NB4 (cell line): ENCODE results near the gene SLC46A2.
A peak's percentile ranks its signal among the peaks of the same experiment; 100 is the strongest.

ENCODE experiments used
- DNase-seq: peaks from one replicate; pipeline ENCODE4 v3.0.0; 2010; ENCODE audit warnings: low read depth
- H3K4me3 ChIP-seq: one replicate; pipeline ENCODE4 v1.5.1; 2011; ENCODE audit warnings: mild to moderate bottlenecking, low read depth, low read length, moderate library complexity
- MYC ChIP-seq: IDR thresholded peaks from 2 replicates; pipeline ENCODE4 v1.6.1; 2011; ENCODE audit warnings: low read depth, low read length
- POLR2A ChIP-seq: IDR thresholded peaks from 2 replicates; pipeline ENCODE4 v1.6.1; 2011; ENCODE audit warnings: mild to moderate bottlenecking; ENCODE audit not compliant: insufficient read length; ENCODE audit errors: extremely low read depth
- TF ChIP-seq, protein P1 (sequence below): IDR thresholded peaks from one replicate; pipeline ENCODE4 v1.5.1; 2012; ENCODE audit warnings: low read depth, low read length
- TF ChIP-seq, protein P2 (sequence below): IDR thresholded peaks from 2 replicates; pipeline ENCODE4 v1.6.1; 2011; ENCODE audit warnings: low read depth, low read length

SLC46A2 gene

DNA sequence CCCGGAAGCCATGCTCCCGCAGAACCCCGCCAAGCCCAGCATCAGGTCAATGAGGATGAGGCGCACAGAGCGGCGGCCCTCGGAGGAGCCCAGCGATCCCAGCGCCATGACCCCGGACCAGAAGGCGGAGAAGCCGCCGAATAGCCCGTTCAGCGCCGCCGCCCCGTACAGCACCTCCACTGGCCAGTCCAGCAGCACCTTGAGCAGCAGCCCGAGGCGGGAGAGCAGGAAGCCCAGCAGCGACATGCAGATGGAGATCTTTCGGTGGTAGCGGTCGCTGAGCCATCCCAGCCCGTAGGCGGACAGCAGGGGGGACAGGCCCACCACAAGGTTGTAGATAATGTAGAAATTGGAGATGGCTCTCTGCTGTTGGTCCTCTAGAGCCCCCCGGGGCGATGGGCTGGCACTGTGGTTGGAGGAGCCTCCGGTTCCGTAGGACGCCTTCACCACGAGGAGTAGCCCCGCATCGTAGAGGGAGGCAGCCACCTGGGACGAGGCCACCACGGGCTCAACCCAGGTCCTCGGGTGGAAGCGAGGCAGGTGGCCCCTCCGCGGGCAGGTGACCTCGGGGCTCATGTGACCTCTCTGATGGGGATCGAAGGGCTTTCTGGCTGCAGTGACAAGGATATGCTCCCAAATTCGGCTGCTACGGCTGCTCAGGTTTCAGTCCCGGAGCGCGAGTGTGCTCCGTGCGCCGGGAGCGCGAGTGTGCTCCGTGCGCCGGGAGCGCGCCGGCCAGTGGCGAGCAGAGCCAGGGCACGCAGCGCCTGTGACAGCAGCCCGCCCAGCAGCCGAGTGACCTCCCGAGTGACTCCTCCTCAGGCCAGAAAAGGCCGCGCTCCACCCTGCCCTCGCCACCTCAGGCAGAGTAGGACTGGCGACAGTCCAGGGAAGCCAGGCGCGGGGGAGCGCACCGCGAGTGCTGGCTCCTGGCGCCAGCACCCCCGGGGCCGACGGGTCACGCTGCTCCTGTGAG lies at the start of gene SLC46A2:
Gene SLC46A2 (minus strand): TSS at position 771 of the 976 bp plus-strand sequence. CDS start 195 bp downstream, at position 576.
- H3K4me3 ChIP-seq: no peak within 1 kb of the TSS
- DNase-seq: no peak
- TF ChIP-seq POLR2A: no peak
- TF ChIP-seq, protein P1, sequence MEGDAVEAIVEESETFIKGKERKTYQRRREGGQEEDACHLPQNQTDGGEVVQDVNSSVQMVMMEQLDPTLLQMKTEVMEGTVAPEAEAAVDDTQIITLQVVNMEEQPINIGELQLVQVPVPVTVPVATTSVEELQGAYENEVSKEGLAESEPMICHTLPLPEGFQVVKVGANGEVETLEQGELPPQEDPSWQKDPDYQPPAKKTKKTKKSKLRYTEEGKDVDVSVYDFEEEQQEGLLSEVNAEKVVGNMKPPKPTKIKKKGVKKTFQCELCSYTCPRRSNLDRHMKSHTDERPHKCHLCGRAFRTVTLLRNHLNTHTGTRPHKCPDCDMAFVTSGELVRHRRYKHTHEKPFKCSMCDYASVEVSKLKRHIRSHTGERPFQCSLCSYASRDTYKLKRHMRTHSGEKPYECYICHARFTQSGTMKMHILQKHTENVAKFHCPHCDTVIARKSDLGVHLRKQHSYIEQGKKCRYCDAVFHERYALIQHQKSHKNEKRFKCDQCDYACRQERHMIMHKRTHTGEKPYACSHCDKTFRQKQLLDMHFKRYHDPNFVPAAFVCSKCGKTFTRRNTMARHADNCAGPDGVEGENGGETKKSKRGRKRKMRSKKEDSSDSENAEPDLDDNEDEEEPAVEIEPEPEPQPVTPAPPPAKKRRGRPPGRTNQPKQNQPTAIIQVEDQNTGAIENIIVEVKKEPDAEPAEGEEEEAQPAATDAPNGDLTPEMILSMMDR: no peak
- TF ChIP-seq MYC: no peak
- TF ChIP-seq, protein P2, sequence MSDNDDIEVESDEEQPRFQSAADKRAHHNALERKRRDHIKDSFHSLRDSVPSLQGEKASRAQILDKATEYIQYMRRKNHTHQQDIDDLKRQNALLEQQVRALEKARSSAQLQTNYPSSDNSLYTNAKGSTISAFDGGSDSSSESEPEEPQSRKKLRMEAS: no peak

DNA sequence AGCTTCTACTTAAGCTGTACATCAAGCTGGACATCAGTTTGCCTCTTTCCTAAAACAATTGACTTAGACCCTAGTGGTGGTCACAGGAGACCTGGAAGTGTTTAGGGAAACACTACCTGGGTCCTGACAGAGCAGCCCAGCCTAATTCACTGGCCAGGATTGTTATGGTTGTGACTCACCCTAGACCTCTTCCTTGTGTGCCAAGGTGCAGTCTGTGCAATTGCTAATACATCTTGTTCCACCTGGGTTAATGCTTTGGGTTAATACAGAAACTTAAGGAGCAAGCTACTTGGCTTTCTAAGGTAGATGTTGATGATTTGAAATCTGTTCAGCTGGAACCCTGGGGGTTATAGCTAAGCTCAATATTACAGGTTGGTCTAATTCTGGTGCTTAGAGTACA lies 48.7 kb upstream of the SLC46A2 start:
- TF ChIP-seq, protein P2: no peak
- TF ChIP-seq MYC (no peak), POLR2A (no peak)
- TF ChIP-seq, protein P1: no peak
- no peak overlapping the region for H3K4me3 ChIP-seq
- DNase-seq: no peak

DNA sequence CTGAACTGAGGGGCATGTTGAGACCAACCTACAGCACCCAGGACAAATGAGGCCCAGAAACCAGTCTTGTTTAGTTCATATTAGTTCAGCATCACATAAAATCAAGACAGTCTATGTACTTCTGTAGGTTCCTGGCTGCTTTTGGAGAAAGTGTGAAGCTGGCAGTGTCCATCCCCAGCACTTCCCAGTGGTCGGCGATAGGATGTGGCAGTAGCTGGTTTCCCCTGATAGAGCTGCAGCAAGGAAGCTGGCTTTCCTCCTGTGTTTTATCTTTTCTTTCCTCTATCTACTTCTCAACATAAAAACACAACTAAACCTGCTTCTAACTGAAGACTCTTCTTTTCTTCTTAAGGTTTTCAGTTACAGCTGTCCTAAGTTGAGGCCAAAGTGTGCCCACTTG lies 43.0 kb upstream of the SLC46A2 start:
- TF ChIP-seq, protein P2: no peak
- TF ChIP-seq, protein P1: no peak
- TF ChIP-seq MYC (no peak), POLR2A (no peak)
- no peak for DNase-seq
- H3K4me3 ChIP-seq: no peak overlapping the region

DNA sequence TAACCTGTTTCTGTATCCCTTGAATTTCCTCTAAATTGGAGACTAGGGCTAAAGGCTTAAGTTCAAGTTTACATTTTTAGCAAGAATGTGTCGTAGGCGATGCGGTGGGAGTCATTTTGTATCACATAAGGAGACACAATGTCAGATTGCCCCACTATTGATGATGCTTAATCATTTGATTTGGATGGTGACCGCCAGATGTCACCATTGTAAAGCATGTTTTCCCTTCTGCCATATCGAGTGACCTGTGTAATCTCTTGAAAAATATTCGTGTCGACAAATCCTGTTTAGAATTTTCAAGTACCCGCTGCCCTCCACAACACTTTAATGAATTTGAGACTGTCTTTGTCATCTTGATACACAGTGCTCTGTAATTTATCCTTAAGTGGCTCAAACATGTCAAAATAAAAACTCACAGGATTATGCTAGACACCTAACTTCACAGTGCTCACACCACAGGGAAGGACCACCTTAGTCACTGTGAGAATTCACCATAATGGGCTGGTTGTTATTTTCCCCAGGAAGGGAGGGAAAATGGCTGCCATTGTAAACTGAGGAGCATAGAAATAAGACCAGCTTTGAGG lies 34.5 kb upstream of the SLC46A2 start:
- no peak overlapping the region for H3K4me3 ChIP-seq
- peak; percentile 74 for DNase-seq
- TF ChIP-seq MYC: no peak
- TF ChIP-seq, protein P2: no peak
- TF ChIP-seq, protein P1: peak; percentile 44

DNA sequence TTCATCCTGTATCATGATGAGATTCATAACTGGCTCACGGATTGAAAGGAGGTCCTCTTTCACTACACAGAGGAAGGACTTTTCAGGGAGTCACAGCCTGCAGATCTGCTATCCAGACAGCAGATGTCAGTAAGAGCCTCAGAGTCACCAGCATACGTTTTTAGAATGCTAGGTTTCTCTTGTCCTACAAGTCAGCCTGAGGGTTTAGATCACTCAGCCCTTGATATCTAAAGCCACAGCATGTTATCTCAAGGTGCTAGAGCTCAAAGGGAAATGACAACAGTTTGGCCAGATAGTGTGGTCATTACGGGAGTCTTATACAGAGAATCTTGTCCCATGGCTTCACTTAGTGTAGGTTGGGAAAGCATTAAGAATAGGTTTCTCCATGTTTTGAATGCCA lies 30.9 kb upstream of the SLC46A2 start:
- H3K4me3 ChIP-seq: no peak overlapping the region
- TF ChIP-seq MYC: no peak
- TF ChIP-seq, protein P1: peak; percentile 76
- DNase-seq: peak; percentile 72
